IMR-90 (cell line): ENCODE data around the gene PDE4B. TPM values are rescaled to one million over a fixed set of nuclear protein-coding genes. Genes with fewer than 3 reads are reported as not detected.

Experiments
- ATAC-seq: fragments of 200-7000 bp; cut with Tn5 transposase; 2 replicates; pipeline ENCODE4 v1.9.1; 2020; ENCODE audit warnings: low read depth, mild to moderate bottlenecking, moderate library complexity
- BruUV-seq: library from RNA; stranded (reverse); fragments of 400-500 nt; replicated peaks from 2 replicates; lab custom pipeline; 2021; lab: Mats Ljungman, UMichigan
- CTCF ChIA-PET: fragments of 300-600 bp; formaldehyde crosslinking; extraction: SDS; loops from one replicate; lab custom pipeline; 2021; ENCODE audit warnings: antibody characterized with exemption; lab: Yijun Ruan, JAX
- POLR2A ChIA-PET: fragments of 300-600 bp; sonication (Branson Sonifier 250); formaldehyde crosslinking; loops from one replicate; lab custom pipeline; 2022; ENCODE audit warnings: antibody characterized with exemption; ENCODE audit not compliant: unreplicated experiment; lab: Charles Lee
- DNase-seq: peaks from one replicate; pipeline ENCODE4 v3.0.0; 2013
- H2AFZ ChIP-seq: replicated peaks from 2 replicates; pipeline ENCODE3; 2013; ENCODE audit warnings: low read length, mild to moderate bottlenecking; ENCODE audit not compliant: poor library complexity
- H2AK5ac ChIP-seq: 2 replicates; pipeline ENCODE4 v1.6.1; 2013; ENCODE audit warnings: low read depth, low read length, inconsistent platforms
- H2AK9ac ChIP-seq: replicated peaks from 2 replicates; pipeline ENCODE3; 2013; ENCODE audit warnings: mild to moderate bottlenecking, low read depth, low read length, moderate library complexity; ENCODE audit not compliant: poor library complexity
- H2BK120ac ChIP-seq: 2 replicates; pipeline ENCODE4 v1.6.1; 2013; ENCODE audit warnings: low read depth, low read length, inconsistent platforms
- H2BK15ac ChIP-seq: 3 replicates; pipeline ENCODE4 v1.6.1; 2013; ENCODE audit warnings: low read depth, low read length, inconsistent platforms
- H2BK20ac ChIP-seq: 2 replicates; pipeline ENCODE4 v1.6.1; 2013; ENCODE audit warnings: low read depth, mild to moderate bottlenecking, inconsistent platforms, low read length, moderate library complexity
- H2BK5ac ChIP-seq: 2 replicates; pipeline ENCODE4 v1.6.1; 2013; ENCODE audit warnings: mild to moderate bottlenecking, low read depth, low read length, inconsistent platforms; ENCODE audit not compliant: poor library complexity, severe bottlenecking
- H3K14ac ChIP-seq: replicated peaks from 2 replicates; pipeline ENCODE4 v1.6.1; 2013; ENCODE audit warnings: low read depth, low read length, inconsistent platforms
- H3K18ac ChIP-seq: 2 replicates; pipeline ENCODE4 v1.6.1; 2013; ENCODE audit warnings: low read depth, low read length, control low read depth
- H3K23ac ChIP-seq: 2 replicates; pipeline ENCODE4 v1.6.1; 2013; ENCODE audit warnings: low read depth, low read length, inconsistent platforms
- H3K27ac ChIP-seq: 2 replicates; pipeline ENCODE4 v1.5.1; 2013; ENCODE audit warnings: mild to moderate bottlenecking, control low read depth, low read length; ENCODE audit not compliant: insufficient read depth
- H3K27me3 ChIP-seq: 2 replicates; pipeline ENCODE4 v1.6.1; 2013; ENCODE audit warnings: low read length; ENCODE audit not compliant: control insufficient read depth, insufficient read depth
- H3K36me3 ChIP-seq: 2 replicates; pipeline ENCODE4 v1.6.1; 2013; ENCODE audit warnings: low read length, mixed read lengths; ENCODE audit not compliant: control insufficient read depth, insufficient read depth
- H3K4ac ChIP-seq: 2 replicates; pipeline ENCODE4 v1.6.1; 2013; ENCODE audit warnings: low read depth, low read length, inconsistent platforms
- H3K4me1 ChIP-seq: 2 replicates; pipeline ENCODE4 v1.6.1; 2013; ENCODE audit warnings: low read length, mixed read lengths; ENCODE audit not compliant: control insufficient read depth, insufficient read depth
- H3K4me2 ChIP-seq: 2 replicates; pipeline ENCODE4 v1.6.1; 2013; ENCODE audit warnings: low read depth, mild to moderate bottlenecking, control low read depth, low read length, moderate library complexity
- H3K4me3 ChIP-seq: 2 replicates; pipeline ENCODE4 v1.5.1; 2013; ENCODE audit warnings: low read depth, mild to moderate bottlenecking, control low read depth, low read length, moderate library complexity; ENCODE audit not compliant: insufficient read depth
- H3K56ac ChIP-seq: 2 replicates; pipeline ENCODE4 v1.6.1; 2013; ENCODE audit warnings: low read length, inconsistent platforms; ENCODE audit not compliant: insufficient read depth; ENCODE audit errors: extremely low read depth
- H3K79me1 ChIP-seq, 2 experiments: 2 replicates each; pipeline ENCODE4 v1.6.1; 2013; ENCODE audit warnings: low read length in 2 of 2, inconsistent platforms in 1 of 2, low read depth in 1 of 2
- H3K9ac ChIP-seq: 2 replicates; pipeline ENCODE4 v1.6.1; 2013; ENCODE audit warnings: low read depth, low read length, control low read depth
- H3K9me1 ChIP-seq: 2 replicates; pipeline ENCODE4 v1.6.1; 2013; ENCODE audit warnings: low read length, inconsistent platforms; ENCODE audit not compliant: insufficient read depth
- H3K9me3 ChIP-seq: 2 replicates; pipeline ENCODE4 v1.6.1; 2013; ENCODE audit warnings: low read length; ENCODE audit not compliant: control insufficient read depth, insufficient read depth
- H4K20me1 ChIP-seq: 2 replicates; pipeline ENCODE4 v1.6.1; 2013; ENCODE audit warnings: low read length, inconsistent platforms; ENCODE audit not compliant: insufficient read depth
- H4K5ac ChIP-seq: 2 replicates; pipeline ENCODE4 v1.6.1; 2013; ENCODE audit warnings: mild to moderate bottlenecking, low read depth, low read length, control low read depth
- H4K8ac ChIP-seq, 2 experiments: 2 replicates each; pipeline ENCODE4 v1.6.1; 2013; ENCODE audit warnings: low read depth in 2 of 2, low read length in 2 of 2, control low read depth in 1 of 2, inconsistent platforms in 1 of 2
- H4K91ac ChIP-seq: 2 replicates; pipeline ENCODE4 v1.6.1; 2013; ENCODE audit warnings: low read depth, low read length, inconsistent platforms; ENCODE audit not compliant: insufficient read depth
- BHLHE40 ChIP-seq: fragments of 150-350 bp; IDR thresholded peaks from 2 replicates; pipeline ENCODE4 v1.6.1; 2016; ENCODE audit warnings: mild to moderate bottlenecking, low read depth, low read length
- CEBPB ChIP-seq: IDR thresholded peaks from 2 replicates; pipeline ENCODE4 v1.6.1; 2012; ENCODE audit warnings: low read depth, low read length, improper control_type of control experiment
- CHD1 ChIP-seq: IDR thresholded peaks from 2 replicates; pipeline ENCODE4 v1.6.1; 2012; ENCODE audit warnings: low read depth, low read length, improper control_type of control experiment
- CTCF ChIP-seq: conservative IDR thresholded peaks from 2 replicates; pipeline ENCODE4 v1.5.1; 2012; ENCODE audit warnings: mild to moderate bottlenecking, low read depth, low read length, improper control_type of control experiment
- ELK1 ChIP-seq: fragments of 150-350 bp; IDR thresholded peaks from 2 replicates; pipeline ENCODE4 v1.6.1; 2016; ENCODE audit warnings: low read depth, mild to moderate bottlenecking, low read length, moderate library complexity, borderline replicate concordance
- FOS ChIP-seq: fragments of 150-350 bp; IDR thresholded peaks from 2 replicates; pipeline ENCODE4 v1.6.1; 2016; ENCODE audit warnings: low read depth, low read length
- MAFK ChIP-seq: IDR thresholded peaks from 2 replicates; pipeline ENCODE4 v1.6.1; 2012; ENCODE audit warnings: low read depth, low read length, improper control_type of control experiment
- MAZ ChIP-seq: IDR thresholded peaks from 2 replicates; pipeline ENCODE4 v1.6.1; 2012; ENCODE audit warnings: low read depth, mild to moderate bottlenecking, low read length, improper control_type of control experiment, moderate library complexity, borderline replicate concordance
- MXI1 ChIP-seq: IDR thresholded peaks from 2 replicates; pipeline ENCODE4 v1.6.1; 2012; ENCODE audit warnings: low read depth, mild to moderate bottlenecking, low read length, moderate library complexity, borderline replicate concordance
- NFE2L2 ChIP-seq: fragments of 150-350 bp; IDR thresholded peaks from 2 replicates; pipeline ENCODE4 v1.6.1; 2016; ENCODE audit warnings: low read depth, mild to moderate bottlenecking, low read length
- POLR2A ChIP-seq: IDR thresholded peaks from 2 replicates; pipeline ENCODE4 v1.6.1; 2012; ENCODE audit warnings: mild to moderate bottlenecking, low read depth, low read length
- RAD21 ChIP-seq: IDR thresholded peaks from 2 replicates; pipeline ENCODE4 v1.6.1; 2012; ENCODE audit warnings: low read length, improper control_type of control experiment
- RCOR1 ChIP-seq: IDR thresholded peaks from 2 replicates; pipeline ENCODE4 v1.6.1; 2012; ENCODE audit warnings: mild to moderate bottlenecking, low read length, improper control_type of control experiment; ENCODE audit not compliant: insufficient replicate concordance
- RFX5 ChIP-seq: IDR thresholded peaks from 2 replicates; pipeline ENCODE4 v1.8.0; 2012; ENCODE audit warnings: low read depth, mild to moderate bottlenecking, low read length, moderate library complexity
- SMC3 ChIP-seq: fragments of 150-350 bp; IDR thresholded peaks from 2 replicates; pipeline ENCODE4 v1.6.1; 2016; ENCODE audit warnings: low read depth, mild to moderate bottlenecking, antibody characterized with exemption, low read length, moderate library complexity
- USF2 ChIP-seq: fragments of 150-350 bp; IDR thresholded peaks from 2 replicates; pipeline ENCODE4 v1.6.1; 2017; ENCODE audit warnings: mild to moderate bottlenecking, antibody characterized with exemption, low read length, low read depth
- WGBS, 2 experiments: methylation state at CpG; one replicate each; pipeline versions ENCODE4 v1.1.5 to v1.1.7; 2013; ENCODE audit warnings: missing lambda C conversion rate in 2 of 2; ENCODE audit not compliant: insufficient read length in 1 of 2; ENCODE audit errors: extremely low coverage in 2 of 2; 5-methylcytosine and 5-hydroxymethylcytosine counted together
- dilution Hi-C: fragments of 300-500 bp; cut with HindIII; formaldehyde crosslinking; loops from one replicate; pipeline ENCODE4 v1.14.3; 2018; ENCODE audit warnings: low sequenced_read_pairs; ENCODE audit not compliant: unreplicated experiment
- in situ Hi-C: fragments of 300-500 bp; cut with MboI; formaldehyde crosslinking; loops from 3 replicates; pipeline ENCODE4 v1.14.3; 2019; ENCODE audit warnings: low sequenced_read_pairs, inconsistent platforms, mixed read lengths
- intact Hi-C: fragments of 100-400 bp; cut with micrococcal nuclease; formaldehyde crosslinking; loops from 2 replicates; pipeline ENCODE4 v1.10.0; 2022
- polyA plus RNA-seq, 3 experiments: library from polyadenylated mRNA; depleted of rRNA; stranded (reverse); fragments of >200 nt; gene quantifications; 2 replicates each; pipeline ENCODE4 v1.2.3, GENCODE V29; 2012; ENCODE audit warnings: low replicate concordance in 1 of 3
- total RNA-seq: library from RNA; depleted of rRNA; stranded (reverse); fragments of >200 nt; gene quantifications from 2 replicates; pipeline ENCODE4 v1.2.3, GENCODE V29; 2012

PDE4B gene
- total and polyA plus RNA-seq, 2 of the 4 experiments (the other 2 are of a cell fraction) = 5.8 to 21.3 TPM

- ATAC-seq (peak; percentile 44), DNase-seq (peak; percentile 20)
- H3K4me2 ChIP-seq = no peak overlapping the region; the same call in 1 of the 2 replicates
- H2AFZ ChIP-seq = no peak overlapping the region
- no TSS peak for BruUV-seq
- no peak overlapping the region for H3K4ac ChIP-seq
- in situ Hi-C loops (no loop called here), intact Hi-C loops (no loop called here), dilution Hi-C loops (no loop called here)
- H3K23ac ChIP-seq = no peak overlapping the region
- no peak overlapping the region for H3K4me3 ChIP-seq
- H4K5ac ChIP-seq = no peak overlapping the region
- no peak overlapping the region for H2BK5ac ChIP-seq
- no peaks in the 10 kb centered on the region for H3K79me1 ChIP-seq
- H3K27ac ChIP-seq = no peak overlapping the region
- no peaks in the 10 kb centered on the region for H4K20me1 ChIP-seq
- no peak overlapping the region for H3K56ac ChIP-seq
- H3K9me3 ChIP-seq = no peaks in the 10 kb centered on the region
- H3K36me3 ChIP-seq = no peaks in the 10 kb centered on the region
- no peak overlapping the region for H2BK15ac ChIP-seq
- H3K9me1 ChIP-seq = no peaks in the 10 kb centered on the region
- no peak overlapping the region for H3K14ac ChIP-seq
- ChIA-PET POLR2A (no interaction called here), CTCF (no interaction called here)
- no peak overlapping the region for H3K18ac ChIP-seq
- no peak overlapping the region for H2BK120ac ChIP-seq
- H4K91ac ChIP-seq = no peak overlapping the region
- H2BK20ac ChIP-seq = no peak overlapping the region
- no peak overlapping the region for H4K8ac ChIP-seq
- H3K9ac ChIP-seq = no peak overlapping the region
- H2AK9ac ChIP-seq = no peak overlapping the region
- no peaks in the 10 kb centered on the region for H3K4me1 ChIP-seq
- no peaks in the 10 kb centered on the region for H3K27me3 ChIP-seq
- no peak overlapping the region for H2AK5ac ChIP-seq
- WGBS, 2 experiments = no CpG with 5 or more reads among the region's 2 CpGs
- TF ChIP-seq SMC3 (no peak), BHLHE40 (no peak), MAFK (no peak), NFE2L2 (no peak), RAD21 (no peak), RCOR1 (no peak), POLR2A (no peak), CTCF (no peak), MXI1 (no peak), RFX5 (no peak), MAZ (no peak), ELK1 (no peak), CHD1 (no peak), FOS (no peak), CEBPB (no peak), USF2 (no peak)
Measured at GRCh38 chr1:65872301-65872700, 79.6 kb downstream of the PDE4B start.
